GM12864 (cell line): Measurements from ENCODE around the gene SPRYD7.
"Not testable (repeated sequence)": the region's sequence is repeated elsewhere in the genome, so short reads cannot be mapped to it uniquely, and the experiment has no call there.

Experiments used
- DNase-seq: peaks from one replicate; pipeline ENCODE4 v3.0.0-alpha.2; 2011; ENCODE audit warnings: low read depth
- H3K4me3 ChIP-seq: 2 replicates; pipeline ENCODE4 v1.5.1; 2011; ENCODE audit warnings: mild to moderate bottlenecking, low read depth, low read length, control low read depth
- TF ChIP-seq, protein P1 (sequence below): IDR thresholded peaks from 2 replicates; pipeline ENCODE4 v1.5.1; 2011; ENCODE audit warnings: low read depth, mild to moderate bottlenecking, moderate library complexity, low read length, control low read depth, inconsistent platforms; ENCODE audit errors: missing control alignments

SPRYD7 gene

DNA sequence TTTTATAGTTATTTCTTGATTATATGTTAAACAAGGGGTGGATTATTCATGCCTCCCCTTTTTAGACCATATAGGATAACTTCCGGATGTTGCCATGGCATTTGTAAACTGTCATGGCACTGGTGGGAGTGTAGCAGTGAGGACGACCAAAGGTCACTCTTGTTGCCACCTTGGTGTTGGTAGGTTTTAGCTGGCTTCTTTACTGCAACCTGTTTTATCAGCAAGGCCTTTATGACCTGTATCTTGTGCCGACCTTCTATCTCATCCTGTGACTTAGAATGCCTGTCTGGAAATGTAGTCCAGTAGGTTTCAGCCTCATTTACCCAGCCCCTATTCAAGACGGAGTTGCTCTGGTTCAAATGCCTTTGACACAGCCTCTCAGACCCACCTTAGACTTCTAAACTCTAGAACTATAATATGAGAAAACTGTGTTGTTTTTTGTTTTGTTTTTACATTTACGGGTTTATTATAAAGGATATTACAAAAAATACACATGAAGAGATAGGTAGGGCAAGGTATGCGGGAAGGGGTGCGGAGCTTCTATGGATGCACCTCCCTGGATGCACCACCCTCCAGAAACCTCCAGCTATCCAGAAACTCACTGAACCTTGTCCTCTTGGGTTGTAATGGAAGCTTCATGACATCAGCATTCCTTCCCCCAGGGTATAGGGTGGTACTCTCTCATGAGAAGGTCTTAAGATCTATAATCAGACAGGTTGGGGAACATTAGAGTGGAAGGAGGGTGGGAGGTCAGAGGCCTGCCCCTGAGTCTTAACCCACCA is 15.8 kb upstream of the SPRYD7 start:
- no peak overlapping the region for H3K4me3 ChIP-seq
- TF ChIP-seq, protein P1, sequence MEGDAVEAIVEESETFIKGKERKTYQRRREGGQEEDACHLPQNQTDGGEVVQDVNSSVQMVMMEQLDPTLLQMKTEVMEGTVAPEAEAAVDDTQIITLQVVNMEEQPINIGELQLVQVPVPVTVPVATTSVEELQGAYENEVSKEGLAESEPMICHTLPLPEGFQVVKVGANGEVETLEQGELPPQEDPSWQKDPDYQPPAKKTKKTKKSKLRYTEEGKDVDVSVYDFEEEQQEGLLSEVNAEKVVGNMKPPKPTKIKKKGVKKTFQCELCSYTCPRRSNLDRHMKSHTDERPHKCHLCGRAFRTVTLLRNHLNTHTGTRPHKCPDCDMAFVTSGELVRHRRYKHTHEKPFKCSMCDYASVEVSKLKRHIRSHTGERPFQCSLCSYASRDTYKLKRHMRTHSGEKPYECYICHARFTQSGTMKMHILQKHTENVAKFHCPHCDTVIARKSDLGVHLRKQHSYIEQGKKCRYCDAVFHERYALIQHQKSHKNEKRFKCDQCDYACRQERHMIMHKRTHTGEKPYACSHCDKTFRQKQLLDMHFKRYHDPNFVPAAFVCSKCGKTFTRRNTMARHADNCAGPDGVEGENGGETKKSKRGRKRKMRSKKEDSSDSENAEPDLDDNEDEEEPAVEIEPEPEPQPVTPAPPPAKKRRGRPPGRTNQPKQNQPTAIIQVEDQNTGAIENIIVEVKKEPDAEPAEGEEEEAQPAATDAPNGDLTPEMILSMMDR = no peak
- DNase-seq = no peak

DNA sequence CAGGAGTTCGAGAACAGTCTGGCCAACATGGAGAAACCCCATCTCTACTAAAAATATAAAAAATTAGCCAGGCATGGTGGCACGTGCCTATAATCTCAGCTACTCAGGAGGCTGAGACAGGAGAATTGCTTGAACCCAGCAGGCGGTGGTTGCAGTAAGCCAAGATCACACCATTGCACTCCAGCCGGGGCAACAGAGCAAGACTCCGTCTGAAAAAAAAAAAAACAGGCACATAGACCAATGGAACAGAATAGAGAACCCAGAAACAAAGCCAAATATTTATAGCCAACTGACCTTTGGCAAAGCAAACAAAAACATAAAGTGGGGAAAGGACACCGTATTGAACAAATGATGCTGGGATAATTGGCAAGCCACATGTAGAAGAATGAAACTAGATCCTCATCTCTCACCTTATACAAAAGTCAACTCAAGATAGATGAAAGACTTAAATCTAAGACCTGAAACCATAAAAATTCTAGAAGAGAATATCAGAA is 12.7 kb upstream of the SPRYD7 start:
- H3K4me3 ChIP-seq, DNase-seq: not testable (repeated sequence)

DNA sequence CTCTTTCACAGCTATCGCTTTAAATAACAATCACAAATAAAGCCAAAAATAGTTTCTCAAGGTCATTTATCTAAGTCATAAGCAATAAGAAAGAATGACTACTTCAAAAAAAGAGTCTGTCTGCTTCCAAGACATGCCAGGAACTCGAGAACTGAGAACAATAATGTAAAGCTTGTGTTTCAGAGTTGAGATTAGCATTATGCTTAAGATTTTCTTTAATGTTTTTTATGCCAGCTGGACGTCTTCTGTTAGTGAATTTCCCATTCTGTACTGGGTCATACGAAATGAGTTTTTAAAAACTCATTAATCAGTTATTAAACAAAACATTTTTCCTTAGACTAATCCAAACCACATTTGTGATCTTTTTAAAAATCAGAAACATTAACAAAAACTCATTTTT is 3.2 kb upstream of the SPRYD7 start:
- no peak overlapping the region for H3K4me3 ChIP-seq
- DNase-seq = no peak
- TF ChIP-seq, protein P1 = no peak

DNA sequence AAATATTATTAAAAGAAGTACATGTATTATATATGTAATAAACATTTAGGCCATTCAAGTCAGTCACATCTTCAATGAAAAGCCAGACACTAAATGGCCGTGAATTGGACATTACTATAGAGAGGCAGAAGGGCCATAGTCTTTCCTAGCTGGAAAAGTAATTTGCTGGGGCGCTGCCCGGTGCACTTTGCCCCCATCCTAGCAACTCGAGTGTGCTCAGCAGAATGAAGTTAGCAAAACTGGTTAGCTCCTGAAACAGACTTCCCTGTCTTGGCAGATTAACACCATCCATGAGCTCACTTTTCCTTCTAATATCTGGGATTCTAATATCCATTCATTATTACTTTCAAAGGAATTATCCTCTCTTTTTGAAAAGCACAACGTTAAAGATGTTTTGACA is 2.8 kb upstream of the SPRYD7 start:
- DNase-seq = no peak
- no peak overlapping the region for H3K4me3 ChIP-seq
- TF ChIP-seq, protein P1 = no peak

DNA sequence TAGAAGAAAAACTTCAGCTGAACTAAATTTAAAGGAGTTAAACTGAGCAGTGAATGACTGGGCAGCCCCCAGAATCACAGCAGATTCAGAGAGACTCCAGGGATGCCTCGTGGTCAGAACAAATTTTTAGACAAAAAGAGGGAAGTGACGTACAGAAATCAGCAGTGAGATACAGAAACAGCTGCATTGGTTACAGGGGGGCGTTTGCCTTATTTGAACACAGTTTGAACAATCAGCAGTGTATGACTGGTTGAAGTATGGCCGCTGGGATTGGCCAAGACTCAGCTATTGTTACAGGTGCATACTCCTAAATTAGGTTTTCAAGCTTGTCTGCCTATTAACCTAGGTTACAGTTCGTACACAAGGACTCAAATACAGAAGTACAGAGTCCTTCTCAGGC is 2.2 kb upstream of the SPRYD7 start:
- TF ChIP-seq, protein P1 = no peak
- H3K4me3 ChIP-seq = no peak overlapping the region
- no peak for DNase-seq

DNA sequence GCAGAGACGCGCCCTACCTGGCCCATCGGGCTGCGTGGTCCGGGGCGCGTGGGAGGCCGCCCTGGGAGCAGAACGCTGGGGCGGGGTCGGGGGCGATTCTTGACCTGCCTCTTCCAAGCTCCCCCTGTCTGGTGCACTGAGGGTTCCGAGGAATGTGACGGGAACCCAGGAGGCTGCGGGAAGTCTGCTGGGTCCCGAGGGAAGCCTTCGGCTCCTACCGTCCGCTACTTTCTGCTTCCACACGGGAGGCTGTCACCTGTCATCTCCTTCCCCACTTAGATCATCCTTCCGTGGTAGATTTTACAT is 781 bp upstream of the SPRYD7 start:
- DNase-seq = no peak
- TF ChIP-seq, protein P1 = no peak
- H3K4me3 ChIP-seq = peak overlapping the region; percentile 94

DNA sequence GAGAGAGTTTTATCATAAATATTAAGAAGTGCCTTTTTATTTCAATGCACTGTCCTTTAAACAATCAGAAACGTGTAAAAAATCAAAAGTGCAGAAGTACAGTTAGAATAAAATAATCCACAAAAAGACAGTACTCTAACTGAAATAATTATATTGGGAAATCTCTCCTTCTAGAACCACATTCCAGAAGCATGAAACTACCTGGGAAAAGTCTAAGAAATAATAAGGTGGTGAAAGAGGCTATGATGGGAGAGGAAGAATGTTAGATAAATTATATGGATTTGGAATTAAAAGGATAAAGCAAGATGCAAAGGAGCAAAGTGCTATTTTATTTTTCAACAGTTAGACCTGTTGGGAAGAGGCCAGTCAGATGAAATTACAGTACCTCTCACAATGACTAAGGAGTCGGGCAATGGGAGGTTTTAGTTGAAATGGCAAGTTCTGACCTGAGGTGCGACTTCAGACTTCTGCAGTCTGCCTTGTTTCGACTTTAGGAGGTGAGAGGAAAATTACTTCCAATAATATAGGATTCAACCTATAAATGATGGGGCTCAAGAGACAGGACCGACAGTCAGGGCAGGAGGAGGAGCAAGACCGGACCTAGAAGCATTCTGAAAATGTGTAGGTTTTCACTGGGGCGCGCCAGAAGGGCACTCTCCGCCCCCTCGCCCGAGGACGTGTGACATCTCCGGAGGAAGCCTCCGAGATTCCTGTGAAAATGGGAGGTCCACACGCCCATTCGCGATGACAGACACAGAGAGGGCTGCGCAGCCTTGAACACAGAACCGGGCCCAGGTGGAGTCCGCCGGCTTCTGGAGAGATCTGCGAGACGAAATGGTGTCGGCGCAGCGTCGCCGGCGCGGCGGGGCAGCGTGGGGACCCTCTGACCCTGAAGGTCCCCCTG is 717 bp downstream of the SPRYD7 start:
- TF ChIP-seq, protein P1 = no peak
- peak overlapping the region; percentile 94 for H3K4me3 ChIP-seq
- DNase-seq = no peak
